Measurements from ENCODE around the gene NOL9. TPM values are rescaled to one million over a fixed set of nuclear protein-coding genes. Genes with fewer than 3 reads are reported as not detected.

Gene NOL9
- total RNA-seq, 4 donors from 2014 or later, result 17.9 to 30.9 (median 26.0) TPM

DNA sequence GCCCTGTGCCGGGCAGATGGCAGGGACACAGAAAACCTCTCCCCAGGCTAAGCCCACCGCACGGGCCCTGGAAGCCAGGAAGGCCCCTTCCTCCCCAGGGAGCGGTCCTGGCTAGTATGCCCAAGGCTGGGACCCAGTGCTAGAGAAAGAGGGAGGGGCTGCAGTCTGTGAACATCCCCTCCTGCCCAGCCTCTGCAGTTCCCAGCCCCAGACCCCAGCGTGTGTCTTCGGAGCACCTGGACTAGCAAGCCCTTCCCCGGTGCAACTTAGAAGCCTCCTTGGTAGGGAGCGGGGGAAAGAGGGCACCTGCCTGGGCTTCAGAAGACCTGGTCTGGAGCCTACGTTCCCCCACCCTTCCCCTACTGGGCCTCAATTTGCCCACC lies 64.9 kb downstream of the NOL9 start:
- H3K27ac ChIP-seq, result peak overlapping the region in 1 of 4 donors; percentile 72

DNA sequence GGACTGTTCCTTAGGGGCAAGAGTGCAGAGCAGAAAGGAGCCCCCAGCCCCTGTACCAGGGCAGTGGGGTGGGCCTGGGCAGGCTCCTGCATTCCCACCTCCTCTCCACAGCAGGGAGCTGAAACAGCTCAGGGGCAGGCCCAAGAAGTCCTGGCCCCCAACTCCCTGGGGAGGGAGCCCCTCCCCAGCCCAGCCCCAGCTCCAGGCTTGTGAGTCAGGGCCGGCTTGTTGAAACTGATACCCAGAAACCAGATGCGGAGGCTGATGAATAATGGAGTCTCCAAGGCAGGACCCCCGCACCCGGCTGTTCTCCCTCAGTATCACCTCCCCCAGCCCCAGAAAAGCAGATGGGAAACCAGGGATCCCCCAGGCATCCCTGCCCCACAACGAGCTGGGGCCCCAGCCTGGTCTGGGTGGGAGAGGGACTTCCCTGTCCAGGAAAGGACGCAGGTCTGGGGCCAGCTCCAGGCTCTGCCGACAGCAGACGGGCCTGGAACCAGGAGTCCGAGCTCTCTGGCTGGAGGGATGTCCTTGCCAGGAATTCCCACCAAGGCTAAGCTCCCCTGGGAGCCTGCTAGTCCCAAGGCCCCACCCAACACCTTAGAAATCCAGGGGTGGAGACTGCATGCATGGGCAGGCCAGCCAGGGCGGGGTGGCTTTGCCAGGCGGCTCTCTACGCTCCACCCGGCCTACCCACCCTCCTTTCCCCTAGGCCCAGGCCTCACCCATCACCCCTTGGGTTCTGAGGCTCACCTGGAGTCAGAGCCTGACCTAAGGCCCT lies 65.5 kb downstream of the NOL9 start:
- H3K27ac ChIP-seq, result no peak overlapping the region
- H3K4me3 ChIP-seq, result no peak overlapping the region
- peaks cover 0 to 35% of the 10 kb centered on the region in 2 donors for H3K27me3 ChIP-seq
- H3K4me1 ChIP-seq, result peaks cover 0 to 64% (median 19%) of the 10 kb centered on the region in 4 donors
- DNase-seq (ENCODE audit: low spot score in 2 of 2), result no peak
- TF ChIP-seq EP300 (IDR thresholded peaks at IDR 0.05), result no peak
- TF ChIP-seq, protein P1, sequence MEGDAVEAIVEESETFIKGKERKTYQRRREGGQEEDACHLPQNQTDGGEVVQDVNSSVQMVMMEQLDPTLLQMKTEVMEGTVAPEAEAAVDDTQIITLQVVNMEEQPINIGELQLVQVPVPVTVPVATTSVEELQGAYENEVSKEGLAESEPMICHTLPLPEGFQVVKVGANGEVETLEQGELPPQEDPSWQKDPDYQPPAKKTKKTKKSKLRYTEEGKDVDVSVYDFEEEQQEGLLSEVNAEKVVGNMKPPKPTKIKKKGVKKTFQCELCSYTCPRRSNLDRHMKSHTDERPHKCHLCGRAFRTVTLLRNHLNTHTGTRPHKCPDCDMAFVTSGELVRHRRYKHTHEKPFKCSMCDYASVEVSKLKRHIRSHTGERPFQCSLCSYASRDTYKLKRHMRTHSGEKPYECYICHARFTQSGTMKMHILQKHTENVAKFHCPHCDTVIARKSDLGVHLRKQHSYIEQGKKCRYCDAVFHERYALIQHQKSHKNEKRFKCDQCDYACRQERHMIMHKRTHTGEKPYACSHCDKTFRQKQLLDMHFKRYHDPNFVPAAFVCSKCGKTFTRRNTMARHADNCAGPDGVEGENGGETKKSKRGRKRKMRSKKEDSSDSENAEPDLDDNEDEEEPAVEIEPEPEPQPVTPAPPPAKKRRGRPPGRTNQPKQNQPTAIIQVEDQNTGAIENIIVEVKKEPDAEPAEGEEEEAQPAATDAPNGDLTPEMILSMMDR (IDR thresholded peaks at IDR 0.05), result no peak
- no peak for TF ChIP-seq POLR2A (IDR thresholded peaks at IDR 0.05)
- no peaks in the 10 kb centered on the region for H3K9me3 ChIP-seq
- no peaks in the 10 kb centered on the region for H3K36me3 ChIP-seq
- WGBS, 2 donors, result 62% methylated on average over 11 of the region's 13 CpGs; no CpG with 5 or more reads in 1 of the 2 donors

More for the DNA sequence above, 64.9 kb downstream of the NOL9 start:
- DNase-seq (ENCODE audit: low spot score in 2 of 2), result no peak
- peaks cover 0 to 64% (median 19%) of the 10 kb centered on the region in 4 donors for H3K4me1 ChIP-seq
- H3K4me3 ChIP-seq, result no peak overlapping the region
- no peaks in the 10 kb centered on the region for H3K36me3 ChIP-seq
- TF ChIP-seq POLR2A (IDR thresholded peaks at IDR 0.05), result no peak
- TF ChIP-seq, protein P1 (IDR thresholded peaks at IDR 0.05), result no peak
- TF ChIP-seq EP300 (IDR thresholded peaks at IDR 0.05), result no peak
- 72 to 87% methylated on average over 5 to 8 of the region's 9 CpGs for WGBS, 2 donors
- H3K9me3 ChIP-seq, result no peaks in the 10 kb centered on the region
- H3K27me3 ChIP-seq, result peaks cover 0 to 29% of the 10 kb centered on the region in 2 donors

DNA sequence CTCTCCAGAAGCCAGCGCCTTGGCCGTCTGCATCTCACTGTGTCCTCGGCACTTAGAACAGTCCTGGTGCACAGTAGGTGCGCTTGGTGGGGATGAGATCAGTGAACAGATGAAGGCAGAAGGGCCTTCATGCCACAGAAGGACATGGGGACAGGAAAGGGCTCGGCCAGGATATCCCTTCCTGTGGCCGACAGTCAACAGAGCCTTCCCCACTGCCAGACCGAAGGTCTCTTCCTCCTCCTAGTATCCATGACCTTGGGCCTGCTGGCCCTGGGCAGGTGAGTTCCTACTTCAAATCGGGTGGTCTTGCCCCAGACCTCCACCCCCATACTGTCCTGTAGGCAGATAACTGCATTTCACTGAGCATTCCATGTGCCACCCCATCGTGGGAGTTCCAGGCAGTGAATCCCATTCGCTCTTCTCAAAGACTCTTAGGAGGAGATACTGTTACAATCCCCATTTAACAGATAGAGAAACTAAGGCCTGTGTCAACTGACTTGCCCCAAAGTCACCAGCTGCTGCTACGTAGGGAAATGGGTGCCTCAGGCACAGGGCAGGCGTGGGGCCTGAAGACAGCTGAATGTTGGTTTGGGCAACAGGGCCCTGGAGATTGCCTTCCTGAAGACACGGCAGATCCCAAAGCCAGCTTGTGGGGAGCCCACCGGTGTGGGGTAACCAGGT lies 66.4 kb downstream of the NOL9 start:
- Histone ChIP-seq H3K36me3 (no peaks in the 10 kb centered on the region), H3K4me1 (peaks cover 0 to 64% (median 19%) of the 10 kb centered on the region in 4 donors), H3K27me3 (peaks cover 0 to 36% of the 10 kb centered on the region in 2 donors), H3K4me3 (no peak overlapping the region), H3K9me3 (no peaks in the 10 kb centered on the region), H3K27ac (no peak overlapping the region)
- TF ChIP-seq EP300 (IDR thresholded peaks at IDR 0.05), result no peak
- TF ChIP-seq, protein P1 (IDR thresholded peaks at IDR 0.05), result no peak
- TF ChIP-seq POLR2A (IDR thresholded peaks at IDR 0.05), result no peak
- no peak for DNase-seq (ENCODE audit: low spot score in 2 of 2)
- WGBS, 2 donors, result 89% methylated on average over 13 to 14 of the region's 14 CpGs

DNA sequence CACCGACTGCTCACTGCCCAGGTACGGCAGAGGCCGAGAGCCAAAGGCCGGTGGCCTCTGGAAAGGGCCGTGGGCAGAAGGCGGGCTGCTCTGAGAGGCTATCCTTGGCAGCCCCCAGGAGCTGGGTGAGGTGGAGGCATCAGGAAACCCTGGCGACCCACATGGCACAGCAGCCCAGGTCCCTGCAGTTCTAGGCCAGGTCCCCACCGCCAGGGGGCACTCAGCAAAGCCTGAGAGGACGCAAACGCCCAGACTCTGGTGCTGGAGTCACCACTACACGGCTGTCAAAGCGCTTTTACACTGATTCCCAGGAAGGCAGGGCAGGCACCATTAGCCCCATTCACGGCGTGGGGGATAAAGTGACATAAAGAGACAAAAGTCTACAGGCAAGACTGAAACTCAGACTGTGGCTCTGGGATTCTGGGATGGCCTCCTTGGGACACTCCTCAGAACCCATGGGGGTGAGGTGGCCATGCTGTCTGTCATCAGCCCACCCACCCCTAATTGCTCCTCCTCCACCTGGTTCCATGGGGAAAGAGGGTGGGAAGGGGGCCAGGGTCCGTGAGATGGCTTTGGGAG lies 67.8 kb downstream of the NOL9 start:
- Histone ChIP-seq H3K4me3 (no peak overlapping the region), H3K27ac (peak overlapping the region in 1 of 4 donors; percentile 41), H3K4me1 (peaks cover 0 to 60% (median 19%) of the 10 kb centered on the region in 4 donors), H3K36me3 (no peaks in the 10 kb centered on the region), H3K27me3 (peaks cover 0 to 36% of the 10 kb centered on the region in 2 donors), H3K9me3 (no peaks in the 10 kb centered on the region)
- 6% methylated on average over 12 to 15 of the region's 15 CpGs for WGBS, 2 donors
- TF ChIP-seq, protein P1 (IDR thresholded peaks at IDR 0.05), result peak; percentile 79 to 89 (median 86)
- no peak for TF ChIP-seq POLR2A (IDR thresholded peaks at IDR 0.05)
- peak; percentile 72 to 83 for DNase-seq (ENCODE audit: low spot score in 2 of 2)

All from tibial nerve (tissue), 4 donors.